ENCODE data around the gene MAU2. TPM values are rescaled to one million over a fixed set of nuclear protein-coding genes. Genes with fewer than 3 reads are reported as not detected.
"Not testable (repeated sequence)": the region's sequence is repeated elsewhere in the genome, so short reads cannot be mapped to it uniquely, and the experiment has no call there.

The MAU2 gene
- polyA plus RNA-seq, 1 donor from 2014 or later, result 24.5 TPM

GRCh38 chr19:19349365-19349764 lies 28.7 kb downstream of the MAU2 start:
- no peaks in the 10 kb centered on the region for H3K36me3 Mint-ChIP-seq
- H3K9me3 Mint-ChIP-seq, result no peaks in the 10 kb centered on the region
- no peaks in the 10 kb centered on the region for H3K27me3 Mint-ChIP-seq
- H3K4me3 Mint-ChIP-seq, result no peak overlapping the region
- no peaks in the 10 kb centered on the region for H3K4me1 Mint-ChIP-seq
- no peak overlapping the region for H3K27ac Mint-ChIP-seq

- H3K27me3 Mint-ChIP-seq, H3K27ac Mint-ChIP-seq, H3K36me3 Mint-ChIP-seq, H3K4me1 Mint-ChIP-seq, H3K9me3 Mint-ChIP-seq, H3K4me3 Mint-ChIP-seq: not testable (repeated sequence)
These were observed 30.1 kb downstream of the MAU2 start for GRCh38 chr19:19350756-19351155.

- no peaks in the 10 kb centered on the region for H3K4me1 Mint-ChIP-seq
- H3K4me3 Mint-ChIP-seq, result no peak overlapping the region
- H3K27me3 Mint-ChIP-seq, result no peaks in the 10 kb centered on the region
- no peaks in the 10 kb centered on the region for H3K9me3 Mint-ChIP-seq
- peaks cover 2% of the 10 kb centered on the region for H3K36me3 Mint-ChIP-seq
- no peak overlapping the region for H3K27ac Mint-ChIP-seq
These were observed 32.2 kb downstream of the MAU2 start for GRCh38 chr19:19352823-19353222.

- Mint-ChIP-seq H3K4me3 (no peak overlapping the region), H3K4me1 (no peaks in the 10 kb centered on the region), H3K36me3 (peaks cover 2% of the 10 kb centered on the region), H3K27ac (peak overlapping the region in 1 of 3 donors; percentile 62), H3K27me3 (no peaks in the 10 kb centered on the region), H3K9me3 (no peaks in the 10 kb centered on the region)
These were observed 33.4 kb downstream of the MAU2 start for GRCh38 chr19:19354007-19354406.

GRCh38 chr19:19354932-19355331 lies 34.3 kb downstream of the MAU2 start:
- Mint-ChIP-seq H3K27ac (no peak overlapping the region), H3K9me3 (no peaks in the 10 kb centered on the region), H3K36me3 (peaks cover 2% of the 10 kb centered on the region), H3K4me1 (no peaks in the 10 kb centered on the region), H3K27me3 (no peaks in the 10 kb centered on the region), H3K4me3 (no peak overlapping the region)

- Mint-ChIP-seq H3K27ac (no peak overlapping the region), H3K36me3 (peaks cover 2% of the 10 kb centered on the region), H3K27me3 (no peaks in the 10 kb centered on the region)
These were observed 35.0 kb downstream of the MAU2 start for GRCh38 chr19:19355606-19356139.

GRCh38 chr19:19356500-19356899 lies 35.9 kb downstream of the MAU2 start:
- Mint-ChIP-seq H3K36me3 (peaks cover 2% of the 10 kb centered on the region), H3K27ac (no peak overlapping the region), H3K9me3 (no peaks in the 10 kb centered on the region), H3K4me3 (no peak overlapping the region), H3K27me3 (no peaks in the 10 kb centered on the region), H3K4me1 (peaks cover 6 to 10% (median 7%) of the 10 kb centered on the region in 3 donors)

More at GRCh38 chr19:19355606-19356139, 35.0 kb downstream of the MAU2 start:
- H3K4me1 Mint-ChIP-seq, result peaks cover 0 to 5% (median 0%) of the 10 kb centered on the region in 3 donors
- H3K9me3 Mint-ChIP-seq, result no peaks in the 10 kb centered on the region
- no peak overlapping the region for H3K4me3 Mint-ChIP-seq

- Mint-ChIP-seq H3K4me3 (peak overlapping the region in 1 of 4 donors; percentile 6), H3K36me3 (peaks cover 2% of the 10 kb centered on the region), H3K27me3 (no peaks in the 10 kb centered on the region), H3K27ac (no peak overlapping the region), H3K4me1 (peaks cover 7 to 10% (median 8%) of the 10 kb centered on the region in 3 donors), H3K9me3 (no peaks in the 10 kb centered on the region)
These were observed 36.4 kb downstream of the MAU2 start for GRCh38 chr19:19356901-19357566.

- Mint-ChIP-seq H3K4me1 (peaks cover 13 to 15% (median 14%) of the 10 kb centered on the region in 3 donors), H3K9me3 (no peaks in the 10 kb centered on the region), H3K36me3 (peaks cover 1% of the 10 kb centered on the region), H3K4me3 (peak overlapping the region; percentile 67 to 82 (median 72)), H3K27me3 (peaks cover 3% of the 10 kb centered on the region), H3K27ac (peak overlapping the region; percentile 79 to 82 (median 81))
These were observed 40.5 kb downstream of the MAU2 start for GRCh38 chr19:19361075-19361594.

GRCh38 chr19:19362075-19362474 lies 41.4 kb downstream of the MAU2 start:
- Mint-ChIP-seq H3K36me3 (peaks cover 1% of the 10 kb centered on the region), H3K27me3 (peaks cover 3% of the 10 kb centered on the region), H3K27ac (peak overlapping the region; percentile 57 to 82 (median 78)), H3K4me1 (peaks cover 18 to 20% (median 19%) of the 10 kb centered on the region in 3 donors), H3K9me3 (no peaks in the 10 kb centered on the region), H3K4me3 (peak overlapping the region in 2 of 4 donors; percentile 40 to 70)

GRCh38 chr19:19366434-19367396 lies 46.1 kb downstream of the MAU2 start:
- peak overlapping the region in 2 of 3 donors; percentile 62 to 73 for H3K27ac Mint-ChIP-seq
- peaks cover 10 to 13% (median 12%) of the 10 kb centered on the region in 3 donors for H3K4me1 Mint-ChIP-seq
- H3K36me3 Mint-ChIP-seq, result peaks cover 1% of the 10 kb centered on the region
- peaks cover 3% of the 10 kb centered on the region for H3K27me3 Mint-ChIP-seq
- H3K9me3 Mint-ChIP-seq, result no peaks in the 10 kb centered on the region
- peak overlapping the region in 2 of 4 donors; percentile 50 to 78 for H3K4me3 Mint-ChIP-seq

- H3K9me3 Mint-ChIP-seq, result no peaks in the 10 kb centered on the region
- H3K27me3 Mint-ChIP-seq, result peaks cover 3% of the 10 kb centered on the region
- H3K4me1 Mint-ChIP-seq, result peaks cover 14 to 18% (median 15%) of the 10 kb centered on the region in 3 donors
- no peak overlapping the region for H3K4me3 Mint-ChIP-seq
- H3K27ac Mint-ChIP-seq, result no peak overlapping the region
- peaks cover 1% of the 10 kb centered on the region for H3K36me3 Mint-ChIP-seq
These were observed 47.5 kb downstream of the MAU2 start for GRCh38 chr19:19368087-19368486.

GRCh38 chr19:19371059-19371458 lies 50.4 kb downstream of the MAU2 start:
- H3K4me1 Mint-ChIP-seq, result peaks cover 12 to 14% (median 13%) of the 10 kb centered on the region in 3 donors
- H3K36me3 Mint-ChIP-seq, result no peaks in the 10 kb centered on the region
- no peaks in the 10 kb centered on the region for H3K9me3 Mint-ChIP-seq
- H3K4me3 Mint-ChIP-seq, result no peak overlapping the region
- H3K27me3 Mint-ChIP-seq, result no peaks in the 10 kb centered on the region
- H3K27ac Mint-ChIP-seq, result no peak overlapping the region

- Mint-ChIP-seq H3K27me3 (no peaks in the 10 kb centered on the region), H3K4me1 (peaks cover 7 to 9% (median 7%) of the 10 kb centered on the region in 3 donors), H3K27ac (peak overlapping the region; percentile 55 to 94 (median 81)), H3K36me3 (no peaks in the 10 kb centered on the region), H3K4me3 (peak overlapping the region; percentile 32 to 79 (median 45)), H3K9me3 (no peaks in the 10 kb centered on the region)
These were observed 52.2 kb downstream of the MAU2 start for GRCh38 chr19:19372656-19373416.
